SU-DHL-6 (cell line): Measurements from ENCODE around the gene TRABD.

Source experiments
- H2AFZ ChIP-seq: fragments of 200-600 bp; sonication (generic); 2 replicates; pipeline ENCODE4 v1.6.1; 2014; ENCODE audit warnings: low read depth, mild to moderate bottlenecking, moderate library complexity, mixed read lengths, antibody characterized with exemption, low read length; ENCODE audit not compliant: severe bottlenecking
- H3F3A ChIP-seq: fragments of 200-600 bp; shearing (Covaris generic); 2 replicates; pipeline ENCODE4 v1.6.0; 2016; ENCODE audit warnings: antibody characterized with exemption, mild to moderate bottlenecking; ENCODE audit not compliant: insufficient read depth
- H3K27ac ChIP-seq: fragments of 200-600 bp; sonication (generic); 2 replicates; pipeline ENCODE4 v1.5.1; 2016; ENCODE audit warnings: low read depth, mild to moderate bottlenecking, low read length, moderate library complexity, mixed read lengths
- H3K27me3 ChIP-seq: fragments of 200-600 bp; sonication (generic), shearing (Covaris generic); 2 replicates; pipeline ENCODE4 v1.6.0; 2014; ENCODE audit warnings: mild to moderate bottlenecking, low read length
- H3K36me3 ChIP-seq: fragments of 200-600 bp; sonication (generic); 2 replicates; pipeline ENCODE4 v1.6.1; 2014; ENCODE audit warnings: mild to moderate bottlenecking, low read length, mixed read lengths
- H3K4me2 ChIP-seq: fragments of 300-600, 200-600 bp; shearing (Covaris generic), sonication (generic); 2 replicates; pipeline ENCODE4 v1.6.0; 2014; ENCODE audit warnings: low read length, low read depth, mild to moderate bottlenecking; ENCODE audit not compliant: poor library complexity, severe bottlenecking
- H3K4me3 ChIP-seq: fragments of 200-600 bp; sonication (generic); 2 replicates; pipeline ENCODE4 v1.5.1; 2014; ENCODE audit warnings: antibody characterized with exemption, low read length, mild to moderate bottlenecking, mixed read lengths; ENCODE audit not compliant: insufficient read depth, poor library complexity, severe bottlenecking
- H3K79me2 ChIP-seq: fragments of 200-600 bp; sonication (generic); 2 replicates; pipeline ENCODE4 v1.6.1; 2014; ENCODE audit warnings: mild to moderate bottlenecking, low read length, moderate library complexity; ENCODE audit not compliant: insufficient read depth
- H3K9ac ChIP-seq: fragments of 200-600 bp; sonication (generic); 2 replicates; pipeline ENCODE4 v1.7.0; 2014; ENCODE audit warnings: mild to moderate bottlenecking, low read length
- H3K9me2 ChIP-seq: fragments of 200-600 bp; sonication (generic); replicated peaks from 2 replicates; pipeline ENCODE4 v1.6.1; 2014; ENCODE audit warnings: low read length; ENCODE audit not compliant: insufficient read depth
- H3K9me3 ChIP-seq: fragments of 200-600 bp; sonication (generic); 2 replicates; pipeline ENCODE4 v1.6.1; 2014; ENCODE audit warnings: low read length, mixed read lengths; ENCODE audit not compliant: insufficient read depth
- H4K20me1 ChIP-seq: fragments of 200-600 bp; sonication (generic); 2 replicates; pipeline ENCODE4 v1.6.1; 2014; ENCODE audit warnings: low read depth, mild to moderate bottlenecking, antibody characterized with exemption, low read length, moderate library complexity, mixed read lengths
- EZH2phosphoT487 ChIP-seq: fragments of 200-600 bp; sonication (generic), shearing (Covaris generic); conservative IDR thresholded peaks from 2 replicates; pipeline ENCODE4 v1.6.1; 2018; ENCODE audit warnings: mild to moderate bottlenecking, antibody characterized with exemption, low read length, moderate library complexity, mixed read lengths
- TF ChIP-seq, protein P1 (sequence below): fragments of 200-600 bp; sonication (generic); IDR thresholded peaks from one replicate; pipeline ENCODE4 v1.5.1; 2017; ENCODE audit warnings: antibody characterized with exemption, mild to moderate bottlenecking, low read length, moderate library complexity; ENCODE audit not compliant: insufficient read depth, poor library complexity, severe bottlenecking

TRABD gene

GRCh38 chr22:50226875-50227165 lies 41.1 kb downstream of the TRABD start:
- H3K9ac ChIP-seq, result no peak overlapping the region
- H3K27me3 ChIP-seq, result no peaks in the 10 kb centered on the region
- H3K79me2 ChIP-seq, result no peaks in the 10 kb centered on the region
- no peaks in the 10 kb centered on the region for H3K9me3 ChIP-seq
- H4K20me1 ChIP-seq, result no peaks in the 10 kb centered on the region; the same call in 1 of the 2 replicates
- no peaks in the 10 kb centered on the region for H3F3A ChIP-seq
- no peak for TF ChIP-seq EZH2phosphoT487
- TF ChIP-seq, protein P1, sequence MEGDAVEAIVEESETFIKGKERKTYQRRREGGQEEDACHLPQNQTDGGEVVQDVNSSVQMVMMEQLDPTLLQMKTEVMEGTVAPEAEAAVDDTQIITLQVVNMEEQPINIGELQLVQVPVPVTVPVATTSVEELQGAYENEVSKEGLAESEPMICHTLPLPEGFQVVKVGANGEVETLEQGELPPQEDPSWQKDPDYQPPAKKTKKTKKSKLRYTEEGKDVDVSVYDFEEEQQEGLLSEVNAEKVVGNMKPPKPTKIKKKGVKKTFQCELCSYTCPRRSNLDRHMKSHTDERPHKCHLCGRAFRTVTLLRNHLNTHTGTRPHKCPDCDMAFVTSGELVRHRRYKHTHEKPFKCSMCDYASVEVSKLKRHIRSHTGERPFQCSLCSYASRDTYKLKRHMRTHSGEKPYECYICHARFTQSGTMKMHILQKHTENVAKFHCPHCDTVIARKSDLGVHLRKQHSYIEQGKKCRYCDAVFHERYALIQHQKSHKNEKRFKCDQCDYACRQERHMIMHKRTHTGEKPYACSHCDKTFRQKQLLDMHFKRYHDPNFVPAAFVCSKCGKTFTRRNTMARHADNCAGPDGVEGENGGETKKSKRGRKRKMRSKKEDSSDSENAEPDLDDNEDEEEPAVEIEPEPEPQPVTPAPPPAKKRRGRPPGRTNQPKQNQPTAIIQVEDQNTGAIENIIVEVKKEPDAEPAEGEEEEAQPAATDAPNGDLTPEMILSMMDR, result no peak
- H3K4me3 ChIP-seq, result no peak overlapping the region
- no peak overlapping the region for H3K27ac ChIP-seq
- H3K9me2 ChIP-seq, result no peaks in the 10 kb centered on the region
- no peak overlapping the region for H3K4me2 ChIP-seq
- no peaks in the 10 kb centered on the region for H3K36me3 ChIP-seq
- H2AFZ ChIP-seq, result no peak overlapping the region

- H3K27me3 ChIP-seq, result no peaks in the 10 kb centered on the region
- no peaks in the 10 kb centered on the region for H3K9me2 ChIP-seq
- no peaks in the 10 kb centered on the region for H3K9me3 ChIP-seq
- H4K20me1 ChIP-seq, result no peaks in the 10 kb centered on the region; the same call in 1 of the 2 replicates
- H3K4me3 ChIP-seq, result no peak overlapping the region
- H3K9ac ChIP-seq, result no peak overlapping the region
- H2AFZ ChIP-seq, result no peak overlapping the region
- H3K27ac ChIP-seq, result no peak overlapping the region
- TF ChIP-seq EZH2phosphoT487, result no peak
- TF ChIP-seq, protein P1, result no peak
- H3K4me2 ChIP-seq, result no peak overlapping the region
- no peaks in the 10 kb centered on the region for H3K36me3 ChIP-seq
- H3K79me2 ChIP-seq, result no peaks in the 10 kb centered on the region
- no peaks in the 10 kb centered on the region for H3F3A ChIP-seq
Observed at GRCh38 chr22:50227579-50228215, 42.0 kb downstream of the TRABD start.

GRCh38 chr22:50228366-50228765 lies 42.7 kb downstream of the TRABD start:
- Histone ChIP-seq H3K27me3 (no peaks in the 10 kb centered on the region), H3K36me3 (no peaks in the 10 kb centered on the region), H3K9me3 (no peaks in the 10 kb centered on the region), H3K4me2 (no peak overlapping the region), H3K4me3 (no peak overlapping the region), H3K27ac (no peak overlapping the region), H3K79me2 (peaks cover 2% of the 10 kb centered on the region; the same call in 1 of the 2 replicates), H3K9ac (no peak overlapping the region), H2AFZ (no peak overlapping the region), H3K9me2 (no peaks in the 10 kb centered on the region), H3F3A (no peaks in the 10 kb centered on the region), H4K20me1 (no peaks in the 10 kb centered on the region; the same call in 1 of the 2 replicates)
- no peak for TF ChIP-seq EZH2phosphoT487
- TF ChIP-seq, protein P1, result no peak
